ENCODE data around the gene FEZ2. TPM values are rescaled to one million over a fixed set of nuclear protein-coding genes. Genes with fewer than 3 reads are reported as not detected.

FEZ2 gene
- total and polyA plus RNA-seq, 9 of the 15 experiments (the other 6 are each of a cell fraction or from before 2014, with no cell fraction given): 9.9 to 35.5 (median 20.1) TPM

- TF ChIP-seq TOE1 (IDR thresholded peaks at IDR 0.05; ENCODE audit: borderline replicate concordance): peak; percentile 94
- TF ChIP-seq TOE1 (CRISPR knock-in tag; IDR thresholded peaks at IDR 0.05; ENCODE audit: borderline replicate concordance, low read depth): no peak
- TF ChIP-seq NR4A1 (CRISPR knock-in tag; IDR thresholded peaks at IDR 0.05): no peak
- no peak for TF ChIP-seq NR4A1 (tag; IDR thresholded peaks at IDR 0.05)
- TF ChIP-seq ZNF699 (CRISPR knock-in tag; IDR thresholded peaks at IDR 0.05; ENCODE audit: insufficient replicate concordance): no peak
- no peak for TF ChIP-seq MIER1 (IDR thresholded peaks at IDR 0.05; ENCODE audit: low read depth)
- TF ChIP-seq CREM (IDR thresholded peaks at IDR 0.05; ENCODE audit: low read depth): peak; percentile 50; the same call in 1 of the 2 replicates
- TF ChIP-seq ZFX (CRISPR knock-in tag; IDR thresholded peaks at IDR 0.05): no peak
- TF ChIP-seq REST (IDR thresholded peaks at IDR 0.05; ENCODE audit: borderline replicate concordance): peak; percentile 57
- TF ChIP-seq REST (CRISPR knock-in tag; IDR thresholded peaks at IDR 0.05; ENCODE audit: low read depth): no peak
- TF ChIP-seq MYC (IDR thresholded peaks at IDR 0.05; ENCODE audit: low read depth, low read length): no peak
- TF ChIP-seq MYC (CRISPR knock-in tag; IDR thresholded peaks at IDR 0.05; ENCODE audit: borderline replicate concordance, low read depth): no peak
- TF ChIP-seq PTTG1 (tag; IDR thresholded peaks at IDR 0.05; ENCODE audit: low read depth): no peak
- no peak for TF ChIP-seq PHF20 (IDR thresholded peaks at IDR 0.05; ENCODE audit: partially characterized antibody)
- no peak for TF ChIP-seq MED1 (CRISPR knock-in tag; IDR thresholded peaks at IDR 0.05; ENCODE audit: borderline replicate concordance)
- peak; percentile 92 for TF ChIP-seq ZNF143 (CRISPR knock-in tag; IDR thresholded peaks at IDR 0.05)
- 0 out of 2 replicates have a peak, but pooled peaks have one; percentile 21 for TF ChIP-seq CREB1 (IDR thresholded peaks at IDR 0.05)
- TF ChIP-seq CREB1 (CRISPR knock-in tag; IDR thresholded peaks at IDR 0.05): no peak
- TF ChIP-seq CBX3 (IDR thresholded peaks at IDR 0.05; ENCODE audit: borderline replicate concordance in 1 of 2, low read length in 2 of 2): 0 out of 3 replicates have a peak, but pooled peaks of 1 of the 2 experiments have one; percentile 42
- TF ChIP-seq ARID3B (CRISPR knock-in tag; IDR thresholded peaks at IDR 0.05; ENCODE audit: borderline replicate concordance): no peak
- peak; percentile 97 for TF ChIP-seq NFYB (IDR thresholded peaks at IDR 0.05; ENCODE audit: extremely low read depth, insufficient read length)
- TF ChIP-seq NRF1 (conservative IDR thresholded peaks at IDR 0.05 in 1 of 2, IDR thresholded peaks at IDR 0.05 in 1 of 2): peak in 1 of 2 experiments; percentile 33; a peak in 1 of 4 replicates
Measured at GRCh38 chr2:36618381-36618780, 20.4 kb upstream of the FEZ2 start (continued).

All from K562 (cell line).